Stimulated activated CD8-positive, alpha-beta memory T cell treated with anti-CD3 and anti-CD28 coated beads, Interleukin-12 subunit alpha, Interleukin-12 subunit beta, amount 100 ng/mL, for 24 hours (primary cell): ENCODE results near the gene CREB5.

Experiments
- DNase-seq: peaks from one replicate; pipeline ENCODE4 v3.0.0-alpha.2; 2020; ENCODE audit errors: extremely low read depth

The CREB5 gene

DNA sequence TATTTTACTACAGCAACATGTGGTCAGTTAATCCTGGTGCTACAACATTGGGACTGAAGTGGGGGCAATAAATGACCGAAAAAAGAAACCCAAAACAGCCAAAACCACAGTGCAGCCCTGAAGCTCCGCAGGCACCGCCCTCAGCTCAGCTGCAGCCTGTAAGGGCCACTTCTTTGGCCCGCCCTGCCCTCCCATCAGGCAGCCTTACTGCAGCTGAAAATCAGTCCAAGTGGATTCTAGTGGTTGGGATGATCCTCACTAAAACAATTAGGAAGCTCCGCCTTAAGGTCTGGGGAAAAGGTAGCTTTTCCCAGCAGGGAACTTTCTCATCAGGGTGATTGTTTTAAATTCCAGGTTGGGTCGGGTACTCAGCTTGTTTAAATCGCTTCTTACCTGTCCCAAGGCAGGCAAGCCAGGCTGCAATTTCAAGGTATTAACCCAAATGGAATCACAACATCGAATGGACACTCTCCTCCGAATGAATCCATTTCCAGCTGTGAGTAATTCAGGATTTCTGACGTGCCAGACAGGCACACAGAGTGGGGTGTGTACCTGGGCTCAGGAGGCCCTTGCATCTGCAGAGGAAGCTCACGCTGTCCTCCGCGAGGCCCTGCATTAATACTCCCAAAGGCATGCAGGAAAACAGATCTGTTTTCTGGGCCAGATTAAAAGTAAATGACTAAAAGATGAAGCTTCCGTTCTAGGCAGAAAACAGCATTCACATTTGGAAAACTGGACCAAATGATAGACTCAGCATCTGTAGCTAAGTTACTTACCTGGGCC, 104.3 kb downstream of the CREB5 start:
- DNase-seq = no peak

GRCh38 chr7:28517206-28517605, 104.9 kb downstream of the CREB5 start:
- DNase-seq = no peak

DNA sequence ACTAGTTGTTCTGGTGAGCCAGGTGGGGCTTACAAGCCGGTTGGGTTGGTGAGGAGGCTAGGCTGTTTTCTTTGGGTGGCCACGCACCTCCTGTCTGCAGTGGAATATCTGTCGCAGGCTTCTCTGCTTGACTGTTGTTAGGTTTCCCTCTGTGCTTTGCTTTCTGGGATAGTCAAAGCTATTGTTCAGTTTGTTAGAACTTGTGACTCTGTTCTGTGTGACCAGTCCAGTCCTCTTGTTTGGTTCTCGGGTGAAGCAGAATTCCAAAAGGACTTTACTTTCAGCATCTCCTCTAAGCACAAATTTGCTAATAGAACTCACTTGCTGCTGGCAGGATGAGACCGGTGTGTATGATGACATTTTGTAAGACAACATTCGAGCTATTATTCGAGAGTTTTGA, 105.3 kb downstream of the CREB5 start:
- no peak for DNase-seq

DNA sequence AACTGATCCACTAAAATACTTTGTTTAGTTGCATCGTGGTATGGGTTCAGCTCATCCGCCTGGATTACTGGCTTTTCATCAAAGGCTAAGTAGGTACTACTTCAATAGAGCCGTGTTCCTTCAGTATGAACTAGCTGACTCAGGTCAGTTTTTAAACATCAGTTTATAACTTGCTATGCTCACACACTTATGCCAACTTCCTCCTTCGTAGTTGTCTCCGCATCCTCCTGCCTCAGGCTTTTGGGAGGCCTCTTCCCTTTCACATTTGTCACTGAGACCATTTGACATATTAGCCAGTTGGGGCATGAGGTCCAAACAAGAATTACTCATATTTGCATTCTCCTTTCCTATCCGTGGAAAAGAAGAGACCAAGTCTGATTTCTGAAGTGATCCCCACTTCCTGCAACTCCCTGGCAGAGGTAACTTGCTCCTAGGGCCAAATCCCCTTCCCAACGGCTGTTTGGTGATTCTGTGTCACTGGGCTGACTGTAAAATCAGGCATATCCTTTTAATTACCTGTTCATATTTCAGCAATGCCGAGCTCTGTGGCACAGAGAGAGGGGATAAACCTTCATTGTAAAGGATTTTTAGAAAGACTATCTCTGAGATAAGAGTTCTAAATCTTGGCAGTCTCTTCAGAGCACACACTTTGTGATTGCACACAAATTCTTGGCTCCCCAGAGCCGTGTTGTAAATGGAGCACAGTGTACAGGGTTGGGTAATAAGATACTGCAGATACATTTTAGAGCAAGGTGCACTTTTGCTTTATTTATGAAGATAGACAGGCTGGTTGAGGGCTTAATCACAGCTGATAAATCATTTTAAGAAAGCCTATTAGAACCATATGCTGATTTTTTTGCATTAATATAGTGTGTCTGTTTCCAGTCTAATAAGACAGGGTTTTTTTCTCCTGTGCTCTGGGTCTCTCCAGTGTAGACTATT, 108.0 kb downstream of the CREB5 start:
- DNase-seq = no peak

DNA sequence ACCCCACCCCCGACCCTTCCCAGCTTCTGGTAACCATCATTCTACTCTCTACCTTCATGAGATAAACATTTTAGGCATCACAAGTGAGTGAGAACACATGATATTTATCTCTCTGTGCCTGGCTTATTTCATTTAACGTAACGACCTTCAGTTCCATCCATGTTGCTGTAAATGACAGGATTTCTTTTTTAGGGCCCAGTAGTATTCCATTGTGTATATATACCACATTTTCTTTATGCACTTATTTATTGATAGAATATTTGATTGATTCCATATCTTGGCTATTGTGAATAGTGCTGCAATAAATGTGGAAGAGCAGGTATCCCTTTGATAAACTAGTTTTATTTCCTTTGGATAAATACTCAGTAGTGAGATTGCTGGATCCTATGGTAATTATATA, 112.7 kb downstream of the CREB5 start:
- no peak for DNase-seq

DNA sequence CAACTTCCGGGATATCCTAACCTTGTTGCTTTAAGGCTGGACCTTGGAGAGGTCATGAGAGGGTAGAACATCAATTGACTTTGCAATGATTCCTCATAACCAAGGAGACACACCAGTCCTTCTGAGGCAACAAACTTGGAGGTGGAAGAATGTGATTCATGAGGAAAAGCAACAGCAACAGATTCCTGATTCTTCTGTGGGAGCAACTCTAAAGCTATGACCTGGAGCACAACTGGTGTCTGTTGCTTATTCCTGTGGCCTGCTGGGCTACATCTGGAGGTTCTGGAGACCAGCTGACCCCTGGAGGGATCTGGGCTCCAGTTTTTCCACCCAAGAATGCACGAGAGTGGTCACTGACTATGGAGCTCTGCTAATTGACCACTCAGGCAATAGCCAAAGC, 116.6 kb downstream of the CREB5 start:
- no peak for DNase-seq

- no peak for DNase-seq
These were observed 117.4 kb downstream of the CREB5 start for GRCh38 chr7:28529755-28530154.

GRCh38 chr7:28530175-28530802, 118.0 kb downstream of the CREB5 start:
- no peak for DNase-seq

- no peak for DNase-seq
These were observed 118.5 kb downstream of the CREB5 start for GRCh38 chr7:28530803-28531175.

- DNase-seq = no peak
These were observed 119.0 kb downstream of the CREB5 start for GRCh38 chr7:28531291-28531690.

DNA sequence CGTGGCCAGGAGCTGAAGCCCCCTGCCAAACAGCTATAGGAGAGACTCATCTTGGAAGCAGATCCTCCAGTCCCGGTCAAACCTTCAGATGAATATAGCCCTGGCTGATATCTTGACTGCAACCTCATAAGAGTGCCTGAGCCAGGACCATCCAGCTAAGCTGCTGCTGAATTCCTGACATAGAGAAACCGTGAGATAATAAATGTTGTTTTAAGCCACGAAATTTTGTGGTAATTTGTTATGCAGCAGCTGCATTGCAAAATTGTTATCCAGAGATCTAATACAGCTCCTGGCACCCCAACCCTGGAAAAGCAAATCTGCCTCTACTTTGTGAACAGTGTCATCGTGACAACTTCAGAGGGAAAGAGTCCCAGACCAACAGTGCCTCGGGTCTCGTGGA, 119.9 kb downstream of the CREB5 start:
- DNase-seq = no peak

DNA sequence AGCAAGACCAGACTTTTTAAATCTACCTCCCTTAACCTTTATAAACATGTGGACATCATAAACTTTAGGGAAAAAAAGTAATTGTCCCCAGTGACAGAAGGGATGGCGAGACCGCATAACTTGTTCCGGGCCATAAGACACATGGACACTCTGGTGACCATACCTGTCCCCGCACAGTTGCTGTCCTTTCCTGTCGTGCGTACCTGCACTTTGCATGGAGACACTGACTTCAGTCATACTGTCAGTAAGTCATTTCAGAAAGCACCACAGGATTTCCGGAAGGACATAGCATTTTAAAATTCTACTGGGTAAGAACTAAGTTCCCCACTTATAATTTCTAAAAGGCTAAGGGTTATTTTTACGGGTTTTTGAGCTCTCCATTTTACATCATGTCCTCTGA, 120.9 kb downstream of the CREB5 start:
- no peak for DNase-seq

DNA sequence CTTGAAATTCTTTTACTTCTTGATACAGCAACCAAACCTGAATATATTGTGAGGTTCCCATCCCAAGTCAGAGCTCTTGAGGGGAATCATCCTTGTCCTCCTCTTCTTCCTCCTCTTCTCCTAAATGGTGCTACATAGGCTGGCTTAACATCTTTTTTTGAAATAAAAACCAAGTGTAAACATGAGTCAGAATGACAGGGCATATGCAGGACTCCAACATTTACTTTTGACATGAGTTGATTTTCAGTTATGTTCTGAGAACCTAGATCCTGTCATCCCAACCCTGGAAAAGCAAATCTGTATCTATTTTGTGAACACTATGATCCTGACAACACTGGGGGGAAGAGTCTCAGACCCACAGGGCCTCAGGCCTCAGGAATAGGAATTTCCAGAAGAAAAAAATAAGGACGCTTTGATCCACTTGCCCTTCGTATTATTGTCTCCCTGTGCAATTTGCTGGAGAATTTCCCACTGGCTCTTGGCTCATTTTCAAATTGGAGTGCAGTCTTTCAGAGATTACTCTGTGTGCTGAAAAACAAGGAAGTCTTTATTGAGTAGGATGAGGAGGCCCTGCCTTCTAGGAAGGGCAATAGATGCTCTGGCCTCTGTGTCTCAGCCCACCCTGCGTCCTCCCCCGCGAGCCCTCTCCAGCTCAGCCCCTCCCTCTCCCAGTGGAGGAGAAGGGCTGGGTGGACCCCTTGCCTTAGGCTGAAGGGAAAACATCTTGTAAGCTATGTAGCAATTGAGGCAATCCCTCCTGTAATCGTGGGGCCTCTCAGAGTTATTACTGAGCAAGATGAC, 121.6 kb downstream of the CREB5 start:
- no peak for DNase-seq

DNA sequence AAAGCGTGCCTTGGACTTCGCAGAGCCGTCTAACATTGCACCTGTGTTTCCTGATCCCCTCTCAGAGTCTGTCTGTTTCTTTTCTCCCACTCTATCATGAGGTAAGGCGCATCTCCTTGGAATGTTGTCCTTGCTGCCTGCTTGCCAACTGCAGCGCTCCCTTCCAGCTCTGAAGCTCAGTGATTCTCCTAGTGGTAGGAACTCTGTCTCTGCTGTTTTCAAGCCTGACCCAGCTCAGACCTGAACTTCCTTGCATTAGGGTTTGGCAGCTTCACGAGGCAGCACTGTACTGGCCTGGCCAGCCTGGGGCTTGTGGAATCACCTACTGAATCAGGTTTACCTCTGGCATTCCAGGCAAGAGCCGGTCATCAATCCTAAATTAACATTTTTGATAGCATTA, 123.9 kb downstream of the CREB5 start:
- DNase-seq = no peak

GRCh38 chr7:28539289-28539981, 127.1 kb downstream of the CREB5 start:
- DNase-seq = no peak

DNA sequence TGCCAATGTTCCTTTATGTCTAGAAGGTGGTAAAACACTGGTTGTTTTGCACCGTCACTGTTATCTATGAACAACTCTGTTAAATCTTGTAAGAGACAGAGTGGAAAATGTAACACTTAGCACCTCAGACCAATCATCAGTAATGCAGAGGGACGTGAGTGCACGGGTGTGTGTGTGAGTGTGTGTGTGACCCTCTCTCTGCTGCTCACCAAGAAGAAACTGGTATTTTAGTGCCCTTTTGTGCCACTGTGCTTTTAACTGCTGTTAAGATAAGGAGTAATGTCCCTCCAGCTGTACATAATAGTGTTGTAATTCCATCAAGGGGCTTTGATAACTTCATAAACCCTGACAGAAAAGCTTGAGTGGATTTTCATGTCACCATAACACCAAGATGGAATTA, 130.1 kb downstream of the CREB5 start:
- DNase-seq = no peak

GRCh38 chr7:28544453-28545117, 132.3 kb downstream of the CREB5 start:
- DNase-seq = no peak

DNA sequence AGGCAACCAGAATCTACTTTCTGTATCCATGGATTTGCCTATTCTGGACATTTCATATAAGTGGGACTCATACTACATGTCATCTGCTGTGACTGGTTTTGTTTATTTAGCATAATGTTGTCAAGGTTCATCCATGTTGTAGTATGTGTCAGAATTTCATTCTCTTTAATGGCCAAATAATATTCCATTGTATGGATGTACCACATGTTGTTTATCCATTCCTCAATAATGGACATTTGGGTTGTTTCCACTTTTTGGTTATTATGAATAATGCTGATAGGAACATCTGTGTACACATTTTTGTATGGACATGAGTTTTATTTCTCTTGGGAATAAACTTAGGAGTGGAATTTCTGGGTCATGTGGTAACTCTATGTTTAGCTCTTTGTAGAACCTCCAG, 133.7 kb downstream of the CREB5 start:
- DNase-seq = no peak

- DNase-seq = no peak
These were observed 134.8 kb downstream of the CREB5 start for GRCh38 chr7:28547115-28547514.

- DNase-seq = no peak
These were observed 136.1 kb downstream of the CREB5 start for GRCh38 chr7:28548416-28548815.

DNA sequence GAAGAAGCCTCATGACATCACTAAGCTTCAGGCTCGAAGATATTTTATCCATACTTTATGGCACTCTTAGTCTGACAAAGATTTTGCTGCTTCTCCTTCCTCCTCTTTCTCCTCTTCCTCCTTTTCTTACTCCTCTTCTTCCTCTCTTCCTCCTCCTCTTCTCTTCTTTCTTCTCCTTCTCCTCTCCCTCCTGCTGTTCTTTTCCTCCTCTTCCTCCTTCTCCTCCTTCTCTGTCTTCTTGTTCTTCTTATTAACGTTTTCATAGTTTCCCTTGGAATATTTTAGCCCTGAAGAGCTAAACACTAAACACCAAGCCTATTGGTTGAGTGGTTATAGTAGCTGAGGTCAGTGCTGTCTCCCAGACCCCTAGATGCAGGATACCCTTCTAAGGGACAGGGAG, 137.7 kb downstream of the CREB5 start:
- no peak for DNase-seq
